ENCODE data around the gene TMPRSS6. TPM values are rescaled to one million over a fixed set of nuclear protein-coding genes. Genes with fewer than 3 reads are reported as not detected.

The TMPRSS6 gene
- total RNA-seq, 4 donors from 2014 or later = not detected

GRCh38 chr22:37027556-37027955 is 82.0 kb downstream of the TMPRSS6 start:
- no peak overlapping the region for H3K27ac ChIP-seq
- H3K36me3 ChIP-seq = peaks cover 0 to 82% of the 10 kb centered on the region in 2 donors
- H3K4me3 ChIP-seq = no peak overlapping the region
- peaks cover 0 to 21% (median 0%) of the 10 kb centered on the region in 3 donors for H3K4me1 ChIP-seq
- no peak for ATAC-seq
- 84 to 94% methylated on average over 5 to 7 of the region's 7 CpGs for WGBS, 2 donors (ENCODE audit: low coverage in 1 of 2)
- TF ChIP-seq EP300 (IDR thresholded peaks at IDR 0.05) (no peak), CTCF (IDR thresholded peaks at IDR 0.05) (no peak), POLR2A (IDR thresholded peaks at IDR 0.05) (no peak), POLR2AphosphoS5 (IDR thresholded peaks at IDR 0.05) (no peak)
- no peaks in the 10 kb centered on the region for H3K9me3 ChIP-seq
- H3K27me3 ChIP-seq = no peaks in the 10 kb centered on the region

GRCh38 chr22:37026325-37026724 is 83.2 kb downstream of the TMPRSS6 start:
- peaks cover 0 to 82% of the 10 kb centered on the region in 2 donors for H3K36me3 ChIP-seq
- H3K9me3 ChIP-seq = no peaks in the 10 kb centered on the region
- H3K27ac ChIP-seq = no peak overlapping the region
- no peak overlapping the region for H3K4me3 ChIP-seq
- TF ChIP-seq POLR2AphosphoS5 (IDR thresholded peaks at IDR 0.05) (no peak), POLR2A (IDR thresholded peaks at IDR 0.05) (no peak), EP300 (IDR thresholded peaks at IDR 0.05) (no peak), CTCF (IDR thresholded peaks at IDR 0.05) (no peak)
- no peaks in the 10 kb centered on the region for H3K27me3 ChIP-seq
- WGBS, 2 donors (ENCODE audit: low coverage in 1 of 2) = 66 to 78% methylated on average over 4 of the region's 5 CpGs
- no peak for ATAC-seq
- H3K4me1 ChIP-seq = peaks cover 0 to 33% (median 4%) of the 10 kb centered on the region in 3 donors

- Histone ChIP-seq H3K4me3 (no peak overlapping the region), H3K27ac (no peak overlapping the region), H3K27me3 (no peaks in the 10 kb centered on the region), H3K36me3 (peaks cover 0 to 74% of the 10 kb centered on the region in 2 donors), H3K4me1 (peaks cover 0 to 41% (median 10%) of the 10 kb centered on the region in 3 donors), H3K9me3 (no peaks in the 10 kb centered on the region)
- no peak for ATAC-seq
- 73% methylated on average over 5 of the region's 10 CpGs; no CpG with 5 or more reads in 1 of the 2 donors for WGBS, 2 donors (ENCODE audit: low coverage in 1 of 2)
- TF ChIP-seq POLR2AphosphoS5 (IDR thresholded peaks at IDR 0.05) (no peak), EP300 (IDR thresholded peaks at IDR 0.05) (no peak), CTCF (IDR thresholded peaks at IDR 0.05) (no peak), POLR2A (IDR thresholded peaks at IDR 0.05) (no peak)
Measured at GRCh38 chr22:37025500-37026070, 83.9 kb downstream of the TMPRSS6 start.

- Histone ChIP-seq H3K4me3 (no peak overlapping the region), H3K9me3 (no peaks in the 10 kb centered on the region), H3K36me3 (peaks cover 0 to 64% of the 10 kb centered on the region in 2 donors), H3K4me1 (peaks cover 0 to 45% (median 13%) of the 10 kb centered on the region in 3 donors), H3K27ac (no peak overlapping the region), H3K27me3 (no peaks in the 10 kb centered on the region)
- WGBS, 2 donors (ENCODE audit: low coverage in 1 of 2) = 89 to 97% methylated on average over 7 to 36 of the region's 71 CpGs
- ATAC-seq = no peak
- TF ChIP-seq CTCF (IDR thresholded peaks at IDR 0.05) = no peak
- no peak for TF ChIP-seq POLR2A (IDR thresholded peaks at IDR 0.05)
- TF ChIP-seq EP300 (IDR thresholded peaks at IDR 0.05) = no peak
- no peak for TF ChIP-seq POLR2AphosphoS5 (IDR thresholded peaks at IDR 0.05)
Measured at GRCh38 chr22:37024339-37025157, 85.0 kb downstream of the TMPRSS6 start.
